ENCODE data around the gene DUSP15. TPM values are rescaled to one million over a fixed set of nuclear protein-coding genes. Genes with fewer than 3 reads are reported as not detected.
A peak's percentile ranks its signal among the peaks of the same experiment; 100 is the strongest.

Gene DUSP15
- total RNA-seq, 1 experiment from 2014 or later, result 9.1 TPM

- H3K27me3 ChIP-seq (replicated peaks; ENCODE audit: control insufficient read depth, insufficient read depth, low read length), result no peaks in the 10 kb centered on the region
- Mint-ChIP-seq H3K4me1 (ENCODE audit: low read depth, unreplicated experiment) (no peaks in the 10 kb centered on the region), H3K36me3 (ENCODE audit: insufficient read depth, unreplicated experiment) (no peaks in the 10 kb centered on the region), H3K4me3 (ENCODE audit: unreplicated experiment) (no peak overlapping the region), H3K27me3 (ENCODE audit: insufficient read depth, unreplicated experiment) (peaks cover 9% of the 10 kb centered on the region), H3K27ac (ENCODE audit: unreplicated experiment) (no peak overlapping the region), H3K9me3 (ENCODE audit: unreplicated experiment) (no peaks in the 10 kb centered on the region)
- no peaks in the 10 kb centered on the region for H3K9me3 ChIP-seq
- CTCF ChIA-PET, result no interaction called here
- POLR2A ChIA-PET, result no interaction called here
- intact Hi-C loops (cut with micrococcal nuclease; ENCODE audit: unreplicated experiment), result no loop called here
- H3K36me3 ChIP-seq (ENCODE audit: control insufficient read depth, insufficient read depth, low read length), result no peaks in the 10 kb centered on the region
- TF ChIP-seq CTCF (IDR thresholded peaks at IDR 0.05; ENCODE audit: insufficient read depth in 1 of 2, low read depth in 1 of 2, low read length in 1 of 2, severe bottlenecking in 1 of 2, unreplicated experiment in 1 of 2), result no peak
- peak in 1 of 2 experiments; percentile 24 for DNase-seq
- no peak overlapping the region for H3K4me3 ChIP-seq (ENCODE audit: low read depth, low read length)
- no peaks in the 10 kb centered on the region for H3K4me1 ChIP-seq
- BruUV-seq (replicated peaks), result no TSS peak
These were observed 33.5 kb upstream of the DUSP15 start for GRCh38 chr20:31903627-31904386.

GRCh38 chr20:31901615-31902014 lies 31.3 kb upstream of the DUSP15 start:
- Histone ChIP-seq H3K27me3 (replicated peaks; ENCODE audit: control insufficient read depth, insufficient read depth, low read length) (peaks cover 2% of the 10 kb centered on the region), H3K36me3 (ENCODE audit: control insufficient read depth, insufficient read depth, low read length) (no peaks in the 10 kb centered on the region), H3K9me3 (no peaks in the 10 kb centered on the region), H3K4me1 (no peaks in the 10 kb centered on the region), H3K4me3 (ENCODE audit: low read depth, low read length) (no peak overlapping the region)
- intact Hi-C loops (cut with micrococcal nuclease; ENCODE audit: unreplicated experiment), result no loop called here
- H3K4me1 Mint-ChIP-seq (ENCODE audit: low read depth, unreplicated experiment), result no peaks in the 10 kb centered on the region
- peak in 1 of 2 experiments; percentile 31 for DNase-seq
- no peak overlapping the region for H3K4me3 Mint-ChIP-seq (ENCODE audit: unreplicated experiment)
- no TSS peak for BruUV-seq (replicated peaks)
- H3K27ac Mint-ChIP-seq (ENCODE audit: unreplicated experiment), result no peak overlapping the region
- H3K36me3 Mint-ChIP-seq (ENCODE audit: insufficient read depth, unreplicated experiment), result no peaks in the 10 kb centered on the region
- CTCF ChIA-PET, result no interaction called here
- H3K27me3 Mint-ChIP-seq (ENCODE audit: insufficient read depth, unreplicated experiment), result peaks cover 7% of the 10 kb centered on the region
- H3K9me3 Mint-ChIP-seq (ENCODE audit: unreplicated experiment), result no peaks in the 10 kb centered on the region
- POLR2A ChIA-PET, result no interaction called here
- TF ChIP-seq CTCF (IDR thresholded peaks at IDR 0.05; ENCODE audit: insufficient read depth in 1 of 2, low read depth in 1 of 2, low read length in 1 of 2, severe bottlenecking in 1 of 2, unreplicated experiment in 1 of 2), result no peak

GRCh38 chr20:31897541-31897940 lies 27.2 kb upstream of the DUSP15 start:
- H3K4me1 Mint-ChIP-seq (ENCODE audit: low read depth, unreplicated experiment), result no peaks in the 10 kb centered on the region
- Histone ChIP-seq H3K36me3 (ENCODE audit: control insufficient read depth, insufficient read depth, low read length) (no peaks in the 10 kb centered on the region), H3K4me1 (no peaks in the 10 kb centered on the region), H3K4me3 (ENCODE audit: low read depth, low read length) (no peak overlapping the region), H3K9me3 (0 out of 2 replicates have a peak, but pooled peaks cover 3% of the 10 kb centered on the region), H3K27me3 (replicated peaks; ENCODE audit: control insufficient read depth, insufficient read depth, low read length) (peaks cover 2% of the 10 kb centered on the region)
- CTCF ChIA-PET, result no interaction called here
- TF ChIP-seq CTCF (IDR thresholded peaks at IDR 0.05; ENCODE audit: insufficient read depth in 1 of 2, low read depth in 1 of 2, low read length in 1 of 2, severe bottlenecking in 1 of 2, unreplicated experiment in 1 of 2), result no peak
- intact Hi-C loops (cut with micrococcal nuclease; ENCODE audit: unreplicated experiment), result no loop called here
- H3K27me3 Mint-ChIP-seq (ENCODE audit: insufficient read depth, unreplicated experiment), result peaks cover 10% of the 10 kb centered on the region
- POLR2A ChIA-PET, result no interaction called here
- no peak overlapping the region for H3K27ac Mint-ChIP-seq (ENCODE audit: unreplicated experiment)
- H3K4me3 Mint-ChIP-seq (ENCODE audit: unreplicated experiment), result no peak overlapping the region
- peak in 1 of 2 experiments; percentile 33 for DNase-seq
- no peaks in the 10 kb centered on the region for H3K36me3 Mint-ChIP-seq (ENCODE audit: insufficient read depth, unreplicated experiment)
- no TSS peak for BruUV-seq (replicated peaks)
- no peaks in the 10 kb centered on the region for H3K9me3 Mint-ChIP-seq (ENCODE audit: unreplicated experiment)

All from Caco-2 (cell line).